LNCaP clone FGC (cell line): Measurements from ENCODE around the gene TINCR.
A peak's percentile ranks its signal among the peaks of the same experiment; 100 is the strongest.

ENCODE experiments used
- DNase-seq: peaks from one replicate; pipeline ENCODE4 v3.0.0-alpha.2; 2011; ENCODE audit warnings: low read depth
- H3K4me3 ChIP-seq: 2 replicates; pipeline ENCODE4 v1.5.1; 2011; ENCODE audit warnings: mild to moderate bottlenecking, low read depth, low read length, control low read depth
- TF ChIP-seq, protein P1 (sequence below): IDR thresholded peaks from 2 replicates; pipeline ENCODE4 v1.5.1; 2012; ENCODE audit warnings: mild to moderate bottlenecking; ENCODE audit not compliant: control insufficient read depth, insufficient read depth; ENCODE audit errors: extremely low read depth

Gene TINCR

DNA sequence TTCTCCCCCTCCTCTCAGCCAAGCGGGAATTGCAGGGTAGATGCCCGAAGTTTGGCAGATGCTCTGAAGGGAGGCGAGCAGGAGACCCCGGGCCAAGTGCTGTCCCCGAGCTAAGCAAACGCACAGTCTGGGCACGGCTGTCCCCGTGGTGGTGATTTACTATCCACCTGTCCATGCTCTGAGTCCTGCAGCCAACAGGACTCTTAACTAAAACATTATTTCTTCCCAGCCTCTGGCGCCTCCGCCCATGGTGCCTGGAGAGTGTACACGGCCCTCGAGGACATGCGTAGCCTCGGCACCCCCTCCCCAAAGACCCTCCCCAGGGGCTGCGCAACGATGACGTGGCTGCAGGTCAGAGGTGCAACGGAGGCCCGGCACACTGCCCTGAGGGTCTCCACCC lies 7.6 kb downstream of the TINCR start:
- H3K4me3 ChIP-seq: no peak overlapping the region
- no peak for DNase-seq
- TF ChIP-seq, protein P1, sequence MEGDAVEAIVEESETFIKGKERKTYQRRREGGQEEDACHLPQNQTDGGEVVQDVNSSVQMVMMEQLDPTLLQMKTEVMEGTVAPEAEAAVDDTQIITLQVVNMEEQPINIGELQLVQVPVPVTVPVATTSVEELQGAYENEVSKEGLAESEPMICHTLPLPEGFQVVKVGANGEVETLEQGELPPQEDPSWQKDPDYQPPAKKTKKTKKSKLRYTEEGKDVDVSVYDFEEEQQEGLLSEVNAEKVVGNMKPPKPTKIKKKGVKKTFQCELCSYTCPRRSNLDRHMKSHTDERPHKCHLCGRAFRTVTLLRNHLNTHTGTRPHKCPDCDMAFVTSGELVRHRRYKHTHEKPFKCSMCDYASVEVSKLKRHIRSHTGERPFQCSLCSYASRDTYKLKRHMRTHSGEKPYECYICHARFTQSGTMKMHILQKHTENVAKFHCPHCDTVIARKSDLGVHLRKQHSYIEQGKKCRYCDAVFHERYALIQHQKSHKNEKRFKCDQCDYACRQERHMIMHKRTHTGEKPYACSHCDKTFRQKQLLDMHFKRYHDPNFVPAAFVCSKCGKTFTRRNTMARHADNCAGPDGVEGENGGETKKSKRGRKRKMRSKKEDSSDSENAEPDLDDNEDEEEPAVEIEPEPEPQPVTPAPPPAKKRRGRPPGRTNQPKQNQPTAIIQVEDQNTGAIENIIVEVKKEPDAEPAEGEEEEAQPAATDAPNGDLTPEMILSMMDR: no peak

- TF ChIP-seq, protein P1: no peak
- H3K4me3 ChIP-seq: no peak overlapping the region
- no peak for DNase-seq
Measured at GRCh38 chr19:5559804-5560133, 8.0 kb downstream of the TINCR start.

DNA sequence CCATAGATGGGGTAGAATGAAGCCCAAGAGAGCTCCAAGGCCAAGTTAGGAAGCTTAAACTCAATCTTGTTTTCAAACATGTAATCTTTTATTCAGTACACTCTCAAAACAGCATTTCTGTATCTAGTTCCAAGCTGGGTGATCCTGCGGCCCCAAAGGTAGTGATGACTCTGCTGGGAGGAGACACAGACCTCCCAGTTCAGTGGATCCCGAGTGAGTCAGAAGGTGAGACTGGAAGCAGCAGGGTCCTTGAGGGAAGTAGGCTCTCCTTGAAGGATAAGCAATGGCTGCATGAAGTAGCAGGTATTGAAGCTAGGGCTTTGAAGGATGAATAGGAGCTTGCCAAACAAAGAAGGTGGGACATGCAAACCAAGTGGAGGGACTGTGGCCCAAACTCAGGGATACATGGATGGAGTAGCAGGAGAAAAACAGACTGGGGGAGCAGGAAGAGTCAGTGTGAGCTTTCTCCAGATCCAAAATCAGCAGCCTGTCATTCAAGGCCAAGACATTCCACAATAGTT lies 9.6 kb downstream of the TINCR start:
- H3K4me3 ChIP-seq: no peak overlapping the region
- TF ChIP-seq, protein P1: no peak
- no peak for DNase-seq

GRCh38 chr19:5557691-5558090 lies 10.1 kb downstream of the TINCR start:
- DNase-seq: no peak
- TF ChIP-seq, protein P1: no peak
- no peak overlapping the region for H3K4me3 ChIP-seq

GRCh38 chr19:5554828-5555227 lies 12.9 kb downstream of the TINCR start:
- no peak for DNase-seq
- TF ChIP-seq, protein P1: no peak

GRCh38 chr19:5553892-5554291 lies 13.9 kb downstream of the TINCR start:
- no peak for DNase-seq
- TF ChIP-seq, protein P1: no peak

More at GRCh38 chr19:5554828-5555227, 12.9 kb downstream of the TINCR start:
- no peak overlapping the region for H3K4me3 ChIP-seq

GRCh38 chr19:5547881-5548280 lies 19.9 kb downstream of the TINCR start:
- TF ChIP-seq, protein P1: peak; percentile 51
- no peak overlapping the region for H3K4me3 ChIP-seq
- DNase-seq: no peak

More at GRCh38 chr19:5553892-5554291, 13.9 kb downstream of the TINCR start:
- no peak overlapping the region for H3K4me3 ChIP-seq
